ENCODE data around the gene SPRR2E. TPM values are rescaled to one million over a fixed set of nuclear protein-coding genes. Genes with fewer than 3 reads are reported as not detected.
A peak's percentile ranks its signal among the peaks of the same experiment; 100 is the strongest.
"Not testable (repeated sequence)": the region's sequence is repeated elsewhere in the genome, so short reads cannot be mapped to it uniquely, and the experiment has no call there.

Gene SPRR2E
- total and polyA plus RNA-seq, 2 experiments from 2014 or later = not detected

GRCh38 chr1:153113416-153113815 is 19.1 kb upstream of the SPRR2E start, which contains the start of gene SPRR2F:
Gene SPRR2F, minus strand, starts transcription at chr1:153113516. Its CDS starts 783 bp downstream, at chr1:153112733.
- TF ChIP-seq, protein P1, sequence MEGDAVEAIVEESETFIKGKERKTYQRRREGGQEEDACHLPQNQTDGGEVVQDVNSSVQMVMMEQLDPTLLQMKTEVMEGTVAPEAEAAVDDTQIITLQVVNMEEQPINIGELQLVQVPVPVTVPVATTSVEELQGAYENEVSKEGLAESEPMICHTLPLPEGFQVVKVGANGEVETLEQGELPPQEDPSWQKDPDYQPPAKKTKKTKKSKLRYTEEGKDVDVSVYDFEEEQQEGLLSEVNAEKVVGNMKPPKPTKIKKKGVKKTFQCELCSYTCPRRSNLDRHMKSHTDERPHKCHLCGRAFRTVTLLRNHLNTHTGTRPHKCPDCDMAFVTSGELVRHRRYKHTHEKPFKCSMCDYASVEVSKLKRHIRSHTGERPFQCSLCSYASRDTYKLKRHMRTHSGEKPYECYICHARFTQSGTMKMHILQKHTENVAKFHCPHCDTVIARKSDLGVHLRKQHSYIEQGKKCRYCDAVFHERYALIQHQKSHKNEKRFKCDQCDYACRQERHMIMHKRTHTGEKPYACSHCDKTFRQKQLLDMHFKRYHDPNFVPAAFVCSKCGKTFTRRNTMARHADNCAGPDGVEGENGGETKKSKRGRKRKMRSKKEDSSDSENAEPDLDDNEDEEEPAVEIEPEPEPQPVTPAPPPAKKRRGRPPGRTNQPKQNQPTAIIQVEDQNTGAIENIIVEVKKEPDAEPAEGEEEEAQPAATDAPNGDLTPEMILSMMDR (IDR thresholded peaks at IDR 0.05; ENCODE audit: low read depth, low read length) = no peak

GRCh38 chr1:153112454-153112853 is 18.1 kb upstream of the SPRR2E start:
- not testable (repeated sequence) for H3K4me3 ChIP-seq; H3K9me3 ChIP-seq (ENCODE audit: low read depth); H3K27ac ChIP-seq; H3K36me3 ChIP-seq; H3K4me1 ChIP-seq (ENCODE audit: low read depth); DNase-seq (ENCODE audit: low read depth in 1 of 2, low spot score in 1 of 2); H3K27me3 ChIP-seq

More at GRCh38 chr1:153113416-153113815, 19.1 kb upstream of the SPRR2E start, which contains the start of gene SPRR2F:
- Histone ChIP-seq H3K4me3 (no peak within 1 kb of the TSS), H3K27ac (no peak within 1 kb of the TSS), H3K36me3 (no peaks in the 10 kb centered on the region), H3K9me3 (ENCODE audit: low read depth) (no peaks in the 10 kb centered on the region), H3K4me1 (ENCODE audit: low read depth) (no peaks in the 10 kb centered on the region), H3K27me3 (no peaks in the 10 kb centered on the region)
- DNase-seq (ENCODE audit: low read depth in 1 of 2, low spot score in 1 of 2) = no peak

GRCh38 chr1:153100245-153100644 is 5.9 kb upstream of the SPRR2E start:
- DNase-seq (ENCODE audit: low read depth in 1 of 2, low spot score in 1 of 2) = peak in 1 of 2 donors; percentile 4
- Histone ChIP-seq H3K9me3 (ENCODE audit: low read depth) (no peaks in the 10 kb centered on the region), H3K27ac (no peak overlapping the region), H3K4me3 (no peak overlapping the region), H3K36me3 (no peaks in the 10 kb centered on the region), H3K4me1 (ENCODE audit: low read depth) (no peaks in the 10 kb centered on the region), H3K27me3 (no peaks in the 10 kb centered on the region)
- TF ChIP-seq, protein P1 (IDR thresholded peaks at IDR 0.05; ENCODE audit: low read depth, low read length) = no peak

DNA sequence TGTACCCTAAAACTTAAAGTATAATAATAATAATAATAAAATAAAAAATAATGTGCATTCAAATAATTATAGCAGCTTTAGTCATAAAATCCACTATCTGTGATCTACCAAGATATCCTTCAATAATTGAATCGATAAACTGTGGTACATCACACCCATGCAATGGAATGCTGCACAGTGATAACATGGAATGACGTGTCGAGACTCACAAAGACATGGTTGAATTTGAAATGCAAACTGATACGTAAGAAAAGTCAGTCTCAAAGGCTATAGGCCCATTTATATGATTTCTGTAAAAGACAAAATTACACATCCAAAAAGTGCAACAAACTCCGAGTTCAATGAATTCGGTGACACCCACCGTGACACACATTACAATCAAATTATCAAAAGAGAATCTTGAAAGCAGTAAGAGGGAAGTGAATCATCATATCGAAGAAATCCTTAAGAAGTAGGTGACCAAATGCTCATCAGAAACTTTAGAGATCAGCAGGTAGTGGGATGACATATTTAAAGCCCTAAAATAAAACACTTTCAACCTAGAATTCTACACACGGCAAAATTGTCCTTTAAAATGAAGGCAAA is 5.2 kb upstream of the SPRR2E start:
- Histone ChIP-seq H3K27me3 (no peaks in the 10 kb centered on the region), H3K27ac (no peak overlapping the region), H3K9me3 (ENCODE audit: low read depth) (no peaks in the 10 kb centered on the region), H3K36me3 (no peaks in the 10 kb centered on the region), H3K4me3 (no peak overlapping the region), H3K4me1 (ENCODE audit: low read depth) (no peaks in the 10 kb centered on the region)
- DNase-seq (ENCODE audit: low read depth in 1 of 2, low spot score in 1 of 2) = no peak
- TF ChIP-seq, protein P1 (IDR thresholded peaks at IDR 0.05; ENCODE audit: low read depth, low read length) = no peak

- Histone ChIP-seq H3K27ac (no peak overlapping the region), H3K27me3 (no peaks in the 10 kb centered on the region), H3K4me3 (no peak overlapping the region), H3K9me3 (ENCODE audit: low read depth) (no peaks in the 10 kb centered on the region), H3K36me3 (no peaks in the 10 kb centered on the region), H3K4me1 (ENCODE audit: low read depth) (no peaks in the 10 kb centered on the region)
- DNase-seq (ENCODE audit: low read depth in 1 of 2, low spot score in 1 of 2) = no peak
- TF ChIP-seq, protein P1 (IDR thresholded peaks at IDR 0.05; ENCODE audit: low read depth, low read length) = no peak
Observed at GRCh38 chr1:153095764-153096163, 1.4 kb upstream of the SPRR2E start.

- H3K36me3 ChIP-seq = no peaks in the 10 kb centered on the region
- no peaks in the 10 kb centered on the region for H3K9me3 ChIP-seq (ENCODE audit: low read depth)
- no peak overlapping the region for H3K27ac ChIP-seq
- TF ChIP-seq, protein P1 (IDR thresholded peaks at IDR 0.05; ENCODE audit: low read depth, low read length) = no peak
- no peaks in the 10 kb centered on the region for H3K4me1 ChIP-seq (ENCODE audit: low read depth)
- no peaks in the 10 kb centered on the region for H3K27me3 ChIP-seq
- DNase-seq (ENCODE audit: low read depth in 1 of 2, low spot score in 1 of 2) = no peak
- no peak overlapping the region for H3K4me3 ChIP-seq
Observed at GRCh38 chr1:153087652-153088051, 6.7 kb downstream of the SPRR2E start.

Measured in cardiac muscle cell (in vitro differentiated cells and primary cell).